Measurements from ENCODE around the gene MAOB. TPM values are rescaled to one million over a fixed set of nuclear protein-coding genes. Genes with fewer than 3 reads are reported as not detected.

The MAOB gene
- total and polyA plus RNA-seq, 10 of the 15 experiments (the other 5 are each of a cell fraction or from before 2014, with no cell fraction given), result 0.21 TPM; not detected in 9

DNA sequence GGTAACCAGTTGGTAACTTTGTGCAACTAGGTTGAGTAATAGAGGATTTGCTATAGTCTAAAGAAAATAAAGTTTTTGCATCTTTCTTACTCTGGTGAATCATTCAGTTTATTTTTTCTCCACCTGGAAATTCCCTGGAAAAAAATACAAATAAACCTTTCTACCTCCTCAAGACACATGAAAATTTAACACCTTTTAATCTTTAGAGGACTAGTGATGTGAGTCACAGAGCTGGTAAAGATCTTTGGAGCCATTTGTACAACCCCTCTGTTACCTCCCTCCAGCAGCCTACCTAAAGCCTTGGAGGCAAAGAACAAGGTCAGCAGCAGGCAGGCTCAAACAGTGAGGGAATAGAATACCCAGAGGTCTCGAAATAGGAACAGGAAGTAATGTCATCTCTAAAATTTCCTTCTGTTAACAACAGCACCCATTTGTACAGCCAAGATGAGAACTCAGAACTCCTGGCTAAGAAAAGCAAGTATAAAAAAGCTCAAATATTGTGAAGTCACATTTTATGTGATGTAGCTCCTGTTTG, 10.2 kb upstream of the MAOB start:
- Histone ChIP-seq H3K4me3 (no peak overlapping the region), H3K27ac (ENCODE audit: control insufficient read depth, insufficient read depth) (no peak overlapping the region), H4K20me1 (ENCODE audit: control insufficient read depth, insufficient read depth) (no peaks in the 10 kb centered on the region), H2AFZ (ENCODE audit: control insufficient read depth, low read depth, low read length) (no peak overlapping the region), H3K4me1 (ENCODE audit: control insufficient read depth, insufficient read depth, low read length) (no peaks in the 10 kb centered on the region), H3K27me3 (replicated peaks in 1 of 2; ENCODE audit: control insufficient read depth in 2 of 2, insufficient read depth in 2 of 2, low read length in 1 of 2) (no peaks in the 10 kb centered on the region; a peak in 1 of 4 replicates), H3K9me3 (replicated peaks; ENCODE audit: control insufficient read depth, insufficient read depth, low read length) (no peaks in the 10 kb centered on the region), H3K36me3 (ENCODE audit: control insufficient read depth in 2 of 2, insufficient read depth in 2 of 2, low read length in 1 of 2) (no peaks in the 10 kb centered on the region), H3K4me2 (ENCODE audit: control insufficient read depth, insufficient read depth) (no peak overlapping the region), H3K79me2 (ENCODE audit: control insufficient read depth, insufficient read depth, low read length) (no peaks in the 10 kb centered on the region), H3K9ac (ENCODE audit: control insufficient read depth, insufficient read depth, low read length) (no peak overlapping the region)
- SMC1A ChIA-PET (ENCODE audit: uncharacterized antibody, unreplicated experiment), result no interaction called here
- CTCF ChIA-PET, result no interaction called here
- no peak for TF ChIP-seq MEF2B (IDR thresholded peaks at IDR 0.05; ENCODE audit: partially characterized antibody, poor library complexity, severe bottlenecking)
- TF ChIP-seq ATF7 (IDR thresholded peaks at IDR 0.05; ENCODE audit: low read depth), result no peak
- TF ChIP-seq, protein P1, sequence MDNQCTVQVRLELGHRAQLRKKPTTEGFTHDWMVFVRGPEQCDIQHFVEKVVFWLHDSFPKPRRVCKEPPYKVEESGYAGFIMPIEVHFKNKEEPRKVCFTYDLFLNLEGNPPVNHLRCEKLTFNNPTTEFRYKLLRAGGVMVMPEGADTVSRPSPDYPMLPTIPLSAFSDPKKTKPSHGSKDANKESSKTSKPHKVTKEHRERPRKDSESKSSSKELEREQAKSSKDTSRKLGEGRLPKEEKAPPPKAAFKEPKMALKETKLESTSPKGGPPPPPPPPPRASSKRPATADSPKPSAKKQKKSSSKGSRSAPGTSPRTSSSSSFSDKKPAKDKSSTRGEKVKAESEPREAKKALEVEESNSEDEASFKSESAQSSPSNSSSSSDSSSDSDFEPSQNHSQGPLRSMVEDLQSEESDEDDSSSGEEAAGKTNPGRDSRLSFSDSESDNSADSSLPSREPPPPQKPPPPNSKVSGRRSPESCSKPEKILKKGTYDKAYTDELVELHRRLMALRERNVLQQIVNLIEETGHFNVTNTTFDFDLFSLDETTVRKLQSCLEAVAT (IDR thresholded peaks at IDR 0.05), result no peak
- TF ChIP-seq, protein P2, sequence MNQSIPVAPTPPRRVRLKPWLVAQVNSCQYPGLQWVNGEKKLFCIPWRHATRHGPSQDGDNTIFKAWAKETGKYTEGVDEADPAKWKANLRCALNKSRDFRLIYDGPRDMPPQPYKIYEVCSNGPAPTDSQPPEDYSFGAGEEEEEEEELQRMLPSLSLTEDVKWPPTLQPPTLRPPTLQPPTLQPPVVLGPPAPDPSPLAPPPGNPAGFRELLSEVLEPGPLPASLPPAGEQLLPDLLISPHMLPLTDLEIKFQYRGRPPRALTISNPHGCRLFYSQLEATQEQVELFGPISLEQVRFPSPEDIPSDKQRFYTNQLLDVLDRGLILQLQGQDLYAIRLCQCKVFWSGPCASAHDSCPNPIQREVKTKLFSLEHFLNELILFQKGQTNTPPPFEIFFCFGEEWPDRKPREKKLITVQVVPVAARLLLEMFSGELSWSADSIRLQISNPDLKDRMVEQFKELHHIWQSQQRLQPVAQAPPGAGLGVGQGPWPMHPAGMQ (IDR thresholded peaks at IDR 0.05; ENCODE audit: borderline replicate concordance), result no peak
- TF ChIP-seq, protein P3, sequence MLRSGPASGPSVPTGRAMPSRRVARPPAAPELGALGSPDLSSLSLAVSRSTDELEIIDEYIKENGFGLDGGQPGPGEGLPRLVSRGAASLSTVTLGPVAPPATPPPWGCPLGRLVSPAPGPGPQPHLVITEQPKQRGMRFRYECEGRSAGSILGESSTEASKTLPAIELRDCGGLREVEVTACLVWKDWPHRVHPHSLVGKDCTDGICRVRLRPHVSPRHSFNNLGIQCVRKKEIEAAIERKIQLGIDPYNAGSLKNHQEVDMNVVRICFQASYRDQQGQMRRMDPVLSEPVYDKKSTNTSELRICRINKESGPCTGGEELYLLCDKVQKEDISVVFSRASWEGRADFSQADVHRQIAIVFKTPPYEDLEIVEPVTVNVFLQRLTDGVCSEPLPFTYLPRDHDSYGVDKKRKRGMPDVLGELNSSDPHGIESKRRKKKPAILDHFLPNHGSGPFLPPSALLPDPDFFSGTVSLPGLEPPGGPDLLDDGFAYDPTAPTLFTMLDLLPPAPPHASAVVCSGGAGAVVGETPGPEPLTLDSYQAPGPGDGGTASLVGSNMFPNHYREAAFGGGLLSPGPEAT (IDR thresholded peaks at IDR 0.05; ENCODE audit: low read depth), result no peak
- no peak for TF ChIP-seq SREBF2 (IDR thresholded peaks at IDR 0.05; ENCODE audit: low read length)
- TF ChIP-seq SMC3 (IDR thresholded peaks at IDR 0.05; ENCODE audit: borderline replicate concordance, low read length), result no peak
- TF ChIP-seq IKZF2 (IDR thresholded peaks at IDR 0.05), result no peak
- WGBS (ENCODE audit: insufficient coverage, insufficient replicate concordance, low lambda C conversion rate, missing lambda C conversion rate), result 0% methylated on average over 1 of the region's 1 CpG
- ATAC-seq (no peak), DNase-seq (ENCODE audit: low read depth, low spot score) (no peak), FAIRE-seq (no peak)
- POLR2A ChIA-PET, result no interaction called here
- RAD21 ChIA-PET (ENCODE audit: unreplicated experiment), result no interaction called here
- intact Hi-C loops (cut with micrococcal nuclease; ENCODE audit: unreplicated experiment) (no loop called here), in situ Hi-C loops (cut with MboI) (no loop called here)
- BruUV-seq (replicated peaks), result no TSS peak
